SK-N-SH (cell line): ENCODE results near the gene TGFB2.

ENCODE experiments used
- CHD2 ChIP-seq: fragments of 150-350 bp; IDR thresholded peaks from 2 replicates; pipeline ENCODE4 v1.6.1; 2018; ENCODE audit warnings: low read length; ENCODE audit not compliant: partially characterized antibody
- CTCF ChIP-seq: fragments of 200-600 bp; sonication (generic); IDR thresholded peaks from 2 replicates; pipeline ENCODE4 v1.6.1; 2017; ENCODE audit warnings: antibody characterized with exemption, mild to moderate bottlenecking, moderate library complexity
- ELF1 ChIP-seq: IDR thresholded peaks from 2 replicates; pipeline ENCODE4 v1.4.0; 2012
- EP300 ChIP-seq, 2 experiments: IDR thresholded peaks; 2 replicates each; pipeline versions ENCODE4 v1.4.0 to v1.6.1; 2012; ENCODE audit warnings: borderline replicate concordance in 1 of 2, low read depth in 1 of 2, low read length in 1 of 2
- EZH2phosphoT487 ChIP-seq: fragments of 200-600 bp; sonication (generic); IDR thresholded peaks from 2 replicates; pipeline ENCODE4 v1.6.1; 2017; ENCODE audit warnings: low read depth, mixed run types, mild to moderate bottlenecking, antibody characterized with exemption, moderate library complexity, borderline replicate concordance
- FOSL2 ChIP-seq: IDR thresholded peaks from 2 replicates; pipeline ENCODE4 v1.4.0; 2012; ENCODE audit warnings: low read depth, mild to moderate bottlenecking, moderate library complexity, borderline replicate concordance
- JUND ChIP-seq: IDR thresholded peaks from 2 replicates; pipeline ENCODE4 v1.4.0; 2012
- MAX ChIP-seq: IDR thresholded peaks from 2 replicates; pipeline ENCODE4 v1.4.0; 2012; ENCODE audit warnings: low read depth
- TAF1 ChIP-seq: IDR thresholded peaks from 2 replicates; pipeline ENCODE4 v1.6.1; 2012; ENCODE audit warnings: low read depth, mild to moderate bottlenecking, low read length, moderate library complexity, borderline replicate concordance
- USF2 ChIP-seq: fragments of 150-350 bp; IDR thresholded peaks from 2 replicates; pipeline ENCODE4 v1.6.1; 2017; ENCODE audit warnings: antibody characterized with exemption, low read length, low read depth, borderline replicate concordance

- no peak for TF ChIP-seq CHD2
- peak; percentile 80 for TF ChIP-seq MAX
- no peak for TF ChIP-seq ELF1
- TF ChIP-seq EZH2phosphoT487, result no peak
- TF ChIP-seq FOSL2, result no peak
- TF ChIP-seq CTCF, result no peak
- TF ChIP-seq TAF1, result no peak
- TF ChIP-seq USF2, result no peak
- TF ChIP-seq JUND, result no peak
- TF ChIP-seq EP300 (IDR thresholded peaks at IDR 0.05; ENCODE audit: borderline replicate concordance in 1 of 2, low read depth in 1 of 2, low read length in 1 of 2), result no peak
Measured at GRCh38 chr1:218344814-218345672, at the start of gene TGFB2.
